K562 (cell line): ENCODE data around the gene ABHD18. TPM values are rescaled to one million over a fixed set of nuclear protein-coding genes. Genes with fewer than 3 reads are reported as not detected.
A peak's percentile ranks its signal among the peaks of the same experiment; 100 is the strongest.

Experiments used
- GTF2E2 ChIP-seq: fragments of 200-800 bp; sonication (Bioruptor generic); IDR thresholded peaks from 2 replicates; pipeline ENCODE4 v1.6.1; 2016; ENCODE audit warnings: missing genetic modification characterization, missing compliant biosample characterization
- JUN ChIP-seq, 2 experiments: sonication (generic) in 1 of 2; formaldehyde crosslinking in 1 of 2; IDR thresholded peaks; 2 replicates each; pipeline versions ENCODE4 v1.6.1 to v1.8.0; 2012 to 2022; ENCODE audit warnings: borderline replicate concordance in 2 of 2, mild to moderate bottlenecking in 2 of 2, improper control_type of control experiment in 1 of 2, low read depth in 1 of 2, low read length in 1 of 2, missing genetic modification reagents in 1 of 2
- MIER1 ChIP-seq: fragments of 450-650 bp; IDR thresholded peaks from 2 replicates; pipeline ENCODE4 v1.6.1; 2016; ENCODE audit warnings: antibody characterized with exemption, mild to moderate bottlenecking, low read depth
- POLR2H ChIP-seq: IDR thresholded peaks from 2 replicates; pipeline ENCODE4 v1.6.1; 2016; ENCODE audit warnings: missing genetic modification characterization, low read depth, mild to moderate bottlenecking, control low read depth, missing compliant biosample characterization, moderate library complexity
- polyA plus RNA-seq, 8 experiments: library from polyadenylated mRNA; depleted of rRNA in 4 of 8; stranded (reverse) in 5 of 8; unstranded in 3 of 8; fragments of >200 nt; fragmentation: Nextera tagmentation in 2 of 8; fragmentation: Illumina TruSeq in 1 of 8; extraction: Ambion mirVana in 2 of 8; extraction: Trizol in 1 of 8; gene quantifications; 2 replicates each; pipeline versions ENCODE4 v1.2.1 to v1.2.3, GENCODE V29; 2011 to 2014; ENCODE audit warnings: inconsistent platforms in 1 of 8, missing spikeins in 1 of 8
- total RNA-seq, 7 experiments: library from RNA; depleted of rRNA in 6 of 7; stranded (reverse); fragments of >200 nt in 6 of 7; fragmentation: Illumina TruSeq in 2 of 7; extraction: Trizol in 2 of 7; gene quantifications; 2 replicates each; pipeline versions ENCODE4 v1.2.1 to v1.2.3, GENCODE V29; 2011 to 2021; ENCODE audit warnings: low replicate concordance in 1 of 7
- TF ChIP-seq, protein P1 (sequence below): fragments of 200-600 bp; sonication (generic); IDR thresholded peaks from one replicate; pipeline ENCODE4 v1.6.1; 2012; ENCODE audit warnings: mild to moderate bottlenecking, low read depth, low read length, inconsistent platforms
- TF ChIP-seq, protein P2 (sequence below), 3 experiments: IDR thresholded peaks in 2 of 3; conservative IDR thresholded peaks in 1 of 3; 2 replicates each; pipeline ENCODE4 v1.5.1; 2011 to 2012; ENCODE audit warnings: low read length in 3 of 3, mild to moderate bottlenecking in 3 of 3, control low read depth in 2 of 3, improper control_type of control experiment in 1 of 3, inconsistent platforms in 1 of 3, low read depth in 1 of 3, mixed read lengths in 1 of 3, moderate library complexity in 1 of 3; ENCODE audit not compliant: insufficient read depth in 2 of 3
- TF ChIP-seq, protein P3 (sequence below): fragments of 250-450 bp; sonication (Bioruptor Pico); IDR thresholded peaks from 2 replicates; pipeline ENCODE4 v1.8.0; 2021; ENCODE audit warnings: borderline replicate concordance, mild to moderate bottlenecking, moderate library complexity; ENCODE audit not compliant: poor library complexity, severe bottlenecking
- TF ChIP-seq, protein P4 (sequence below), 2 experiments: fragments of 200-800 bp in 1 of 2; sonication (Bioruptor generic) in 1 of 2; sonication (generic) in 1 of 2; formaldehyde crosslinking in 1 of 2; IDR thresholded peaks in 1 of 2; conservative IDR thresholded peaks in 1 of 2; 2 replicates each; pipeline versions ENCODE4 v1.5.0 to v1.6.1; 2016 to 2020; ENCODE audit warnings: missing compliant biosample characterization in 1 of 2, missing genetic modification characterization in 1 of 2, missing genetic modification reagents in 1 of 2

ABHD18 gene
- total and polyA plus RNA-seq, 9 of the 15 experiments (the other 6 are each of a cell fraction or from before 2014, with no cell fraction given) = 6.1 to 25.0 (median 16.0) TPM

DNA sequence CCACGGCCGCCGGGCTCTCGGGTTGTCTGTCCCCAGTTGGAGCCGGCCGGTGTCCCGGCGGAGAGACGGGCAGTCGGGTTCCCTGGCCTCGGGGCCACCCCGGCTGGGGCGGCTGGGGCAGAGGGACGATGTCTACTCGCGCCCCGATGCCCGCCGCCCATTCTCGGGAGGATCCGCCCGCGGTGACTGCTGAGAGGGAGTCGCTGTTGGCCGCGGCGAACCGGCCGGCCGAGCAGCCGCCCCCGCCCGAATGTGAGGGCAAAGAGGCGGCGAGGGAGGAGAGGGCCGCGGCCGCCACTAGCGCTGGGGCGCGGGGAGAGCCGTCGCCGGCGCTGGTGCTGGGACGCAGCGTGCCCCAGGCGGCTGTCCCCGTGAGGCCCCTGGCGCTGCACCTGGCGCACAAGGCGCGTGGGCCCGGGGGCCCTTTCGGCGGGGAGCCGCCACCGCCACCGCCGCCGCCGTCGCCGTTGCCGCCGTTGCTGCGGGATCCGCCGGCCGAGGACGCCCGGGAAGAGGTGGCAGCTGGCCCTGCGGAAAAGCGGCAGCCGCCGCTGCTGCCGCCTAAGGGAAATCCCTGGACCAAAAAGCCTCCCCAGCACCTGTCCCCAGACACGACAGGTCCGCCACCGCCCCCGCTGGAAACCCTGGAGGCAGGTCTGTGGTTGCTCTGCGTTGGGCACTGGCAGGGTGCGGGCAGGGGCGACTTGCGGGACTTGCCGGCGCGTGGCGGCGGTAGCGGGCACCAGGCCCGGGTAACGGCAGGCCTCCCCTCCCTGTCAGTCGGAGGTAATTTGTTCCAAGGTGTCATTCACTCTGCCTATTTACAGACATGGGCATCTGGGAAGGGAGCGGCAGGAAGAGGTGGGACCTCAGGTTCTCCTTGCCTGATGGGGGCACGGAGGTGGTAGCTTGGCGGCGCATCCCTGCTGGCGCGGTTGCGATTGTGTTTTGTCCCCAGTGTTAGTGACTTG, 96.6 kb downstream of the ABHD18 start (continued):
- TF ChIP-seq, protein P1, sequence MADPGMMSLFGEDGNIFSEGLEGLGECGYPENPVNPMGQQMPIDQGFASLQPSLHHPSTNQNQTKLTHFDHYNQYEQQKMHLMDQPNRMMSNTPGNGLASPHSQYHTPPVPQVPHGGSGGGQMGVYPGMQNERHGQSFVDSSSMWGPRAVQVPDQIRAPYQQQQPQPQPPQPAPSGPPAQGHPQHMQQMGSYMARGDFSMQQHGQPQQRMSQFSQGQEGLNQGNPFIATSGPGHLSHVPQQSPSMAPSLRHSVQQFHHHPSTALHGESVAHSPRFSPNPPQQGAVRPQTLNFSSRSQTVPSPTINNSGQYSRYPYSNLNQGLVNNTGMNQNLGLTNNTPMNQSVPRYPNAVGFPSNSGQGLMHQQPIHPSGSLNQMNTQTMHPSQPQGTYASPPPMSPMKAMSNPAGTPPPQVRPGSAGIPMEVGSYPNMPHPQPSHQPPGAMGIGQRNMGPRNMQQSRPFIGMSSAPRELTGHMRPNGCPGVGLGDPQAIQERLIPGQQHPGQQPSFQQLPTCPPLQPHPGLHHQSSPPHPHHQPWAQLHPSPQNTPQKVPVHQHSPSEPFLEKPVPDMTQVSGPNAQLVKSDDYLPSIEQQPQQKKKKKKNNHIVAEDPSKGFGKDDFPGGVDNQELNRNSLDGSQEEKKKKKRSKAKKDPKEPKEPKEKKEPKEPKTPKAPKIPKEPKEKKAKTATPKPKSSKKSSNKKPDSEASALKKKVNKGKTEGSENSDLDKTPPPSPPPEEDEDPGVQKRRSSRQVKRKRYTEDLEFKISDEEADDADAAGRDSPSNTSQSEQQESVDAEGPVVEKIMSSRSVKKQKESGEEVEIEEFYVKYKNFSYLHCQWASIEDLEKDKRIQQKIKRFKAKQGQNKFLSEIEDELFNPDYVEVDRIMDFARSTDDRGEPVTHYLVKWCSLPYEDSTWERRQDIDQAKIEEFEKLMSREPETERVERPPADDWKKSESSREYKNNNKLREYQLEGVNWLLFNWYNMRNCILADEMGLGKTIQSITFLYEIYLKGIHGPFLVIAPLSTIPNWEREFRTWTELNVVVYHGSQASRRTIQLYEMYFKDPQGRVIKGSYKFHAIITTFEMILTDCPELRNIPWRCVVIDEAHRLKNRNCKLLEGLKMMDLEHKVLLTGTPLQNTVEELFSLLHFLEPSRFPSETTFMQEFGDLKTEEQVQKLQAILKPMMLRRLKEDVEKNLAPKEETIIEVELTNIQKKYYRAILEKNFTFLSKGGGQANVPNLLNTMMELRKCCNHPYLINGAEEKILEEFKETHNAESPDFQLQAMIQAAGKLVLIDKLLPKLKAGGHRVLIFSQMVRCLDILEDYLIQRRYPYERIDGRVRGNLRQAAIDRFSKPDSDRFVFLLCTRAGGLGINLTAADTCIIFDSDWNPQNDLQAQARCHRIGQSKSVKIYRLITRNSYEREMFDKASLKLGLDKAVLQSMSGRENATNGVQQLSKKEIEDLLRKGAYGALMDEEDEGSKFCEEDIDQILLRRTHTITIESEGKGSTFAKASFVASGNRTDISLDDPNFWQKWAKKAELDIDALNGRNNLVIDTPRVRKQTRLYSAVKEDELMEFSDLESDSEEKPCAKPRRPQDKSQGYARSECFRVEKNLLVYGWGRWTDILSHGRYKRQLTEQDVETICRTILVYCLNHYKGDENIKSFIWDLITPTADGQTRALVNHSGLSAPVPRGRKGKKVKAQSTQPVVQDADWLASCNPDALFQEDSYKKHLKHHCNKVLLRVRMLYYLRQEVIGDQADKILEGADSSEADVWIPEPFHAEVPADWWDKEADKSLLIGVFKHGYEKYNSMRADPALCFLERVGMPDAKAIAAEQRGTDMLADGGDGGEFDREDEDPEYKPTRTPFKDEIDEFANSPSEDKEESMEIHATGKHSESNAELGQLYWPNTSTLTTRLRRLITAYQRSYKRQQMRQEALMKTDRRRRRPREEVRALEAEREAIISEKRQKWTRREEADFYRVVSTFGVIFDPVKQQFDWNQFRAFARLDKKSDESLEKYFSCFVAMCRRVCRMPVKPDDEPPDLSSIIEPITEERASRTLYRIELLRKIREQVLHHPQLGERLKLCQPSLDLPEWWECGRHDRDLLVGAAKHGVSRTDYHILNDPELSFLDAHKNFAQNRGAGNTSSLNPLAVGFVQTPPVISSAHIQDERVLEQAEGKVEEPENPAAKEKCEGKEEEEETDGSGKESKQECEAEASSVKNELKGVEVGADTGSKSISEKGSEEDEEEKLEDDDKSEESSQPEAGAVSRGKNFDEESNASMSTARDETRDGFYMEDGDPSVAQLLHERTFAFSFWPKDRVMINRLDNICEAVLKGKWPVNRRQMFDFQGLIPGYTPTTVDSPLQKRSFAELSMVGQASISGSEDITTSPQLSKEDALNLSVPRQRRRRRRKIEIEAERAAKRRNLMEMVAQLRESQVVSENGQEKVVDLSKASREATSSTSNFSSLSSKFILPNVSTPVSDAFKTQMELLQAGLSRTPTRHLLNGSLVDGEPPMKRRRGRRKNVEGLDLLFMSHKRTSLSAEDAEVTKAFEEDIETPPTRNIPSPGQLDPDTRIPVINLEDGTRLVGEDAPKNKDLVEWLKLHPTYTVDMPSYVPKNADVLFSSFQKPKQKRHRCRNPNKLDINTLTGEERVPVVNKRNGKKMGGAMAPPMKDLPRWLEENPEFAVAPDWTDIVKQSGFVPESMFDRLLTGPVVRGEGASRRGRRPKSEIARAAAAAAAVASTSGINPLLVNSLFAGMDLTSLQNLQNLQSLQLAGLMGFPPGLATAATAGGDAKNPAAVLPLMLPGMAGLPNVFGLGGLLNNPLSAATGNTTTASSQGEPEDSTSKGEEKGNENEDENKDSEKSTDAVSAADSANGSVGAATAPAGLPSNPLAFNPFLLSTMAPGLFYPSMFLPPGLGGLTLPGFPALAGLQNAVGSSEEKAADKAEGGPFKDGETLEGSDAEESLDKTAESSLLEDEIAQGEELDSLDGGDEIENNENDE = no peak
- TF ChIP-seq, protein P2, sequence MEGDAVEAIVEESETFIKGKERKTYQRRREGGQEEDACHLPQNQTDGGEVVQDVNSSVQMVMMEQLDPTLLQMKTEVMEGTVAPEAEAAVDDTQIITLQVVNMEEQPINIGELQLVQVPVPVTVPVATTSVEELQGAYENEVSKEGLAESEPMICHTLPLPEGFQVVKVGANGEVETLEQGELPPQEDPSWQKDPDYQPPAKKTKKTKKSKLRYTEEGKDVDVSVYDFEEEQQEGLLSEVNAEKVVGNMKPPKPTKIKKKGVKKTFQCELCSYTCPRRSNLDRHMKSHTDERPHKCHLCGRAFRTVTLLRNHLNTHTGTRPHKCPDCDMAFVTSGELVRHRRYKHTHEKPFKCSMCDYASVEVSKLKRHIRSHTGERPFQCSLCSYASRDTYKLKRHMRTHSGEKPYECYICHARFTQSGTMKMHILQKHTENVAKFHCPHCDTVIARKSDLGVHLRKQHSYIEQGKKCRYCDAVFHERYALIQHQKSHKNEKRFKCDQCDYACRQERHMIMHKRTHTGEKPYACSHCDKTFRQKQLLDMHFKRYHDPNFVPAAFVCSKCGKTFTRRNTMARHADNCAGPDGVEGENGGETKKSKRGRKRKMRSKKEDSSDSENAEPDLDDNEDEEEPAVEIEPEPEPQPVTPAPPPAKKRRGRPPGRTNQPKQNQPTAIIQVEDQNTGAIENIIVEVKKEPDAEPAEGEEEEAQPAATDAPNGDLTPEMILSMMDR (IDR thresholded peaks at IDR 0.05 in 2 of 3, conservative IDR thresholded peaks at IDR 0.05 in 1 of 3; ENCODE audit: insufficient read depth in 2 of 3, low read depth in 1 of 3, low read length in 3 of 3) = 0 out of 6 replicates have a peak, but pooled peaks of 1 of the 3 experiments have one; percentile 1
- TF ChIP-seq JUN (IDR thresholded peaks at IDR 0.05; ENCODE audit: borderline replicate concordance, low read depth, low read length) = no peak
- no peak for TF ChIP-seq JUN (CRISPR knock-in tag; IDR thresholded peaks at IDR 0.05; ENCODE audit: borderline replicate concordance)
- TF ChIP-seq MIER1 = no peak
- TF ChIP-seq, protein P3, sequence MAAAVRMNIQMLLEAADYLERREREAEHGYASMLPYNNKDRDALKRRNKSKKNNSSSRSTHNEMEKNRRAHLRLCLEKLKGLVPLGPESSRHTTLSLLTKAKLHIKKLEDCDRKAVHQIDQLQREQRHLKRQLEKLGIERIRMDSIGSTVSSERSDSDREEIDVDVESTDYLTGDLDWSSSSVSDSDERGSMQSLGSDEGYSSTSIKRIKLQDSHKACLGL = no peak
- no peak for TF ChIP-seq GTF2E2 (tag)
- TF ChIP-seq, protein P4, sequence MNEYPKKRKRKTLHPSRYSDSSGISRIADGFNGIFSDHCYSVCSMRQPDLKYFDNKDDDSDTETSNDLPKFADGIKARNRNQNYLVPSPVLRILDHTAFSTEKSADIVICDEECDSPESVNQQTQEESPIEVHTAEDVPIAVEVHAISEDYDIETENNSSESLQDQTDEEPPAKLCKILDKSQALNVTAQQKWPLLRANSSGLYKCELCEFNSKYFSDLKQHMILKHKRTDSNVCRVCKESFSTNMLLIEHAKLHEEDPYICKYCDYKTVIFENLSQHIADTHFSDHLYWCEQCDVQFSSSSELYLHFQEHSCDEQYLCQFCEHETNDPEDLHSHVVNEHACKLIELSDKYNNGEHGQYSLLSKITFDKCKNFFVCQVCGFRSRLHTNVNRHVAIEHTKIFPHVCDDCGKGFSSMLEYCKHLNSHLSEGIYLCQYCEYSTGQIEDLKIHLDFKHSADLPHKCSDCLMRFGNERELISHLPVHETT (CRISPR knock-in tag; conservative IDR thresholded peaks at IDR 0.05 in 1 of 2, IDR thresholded peaks at IDR 0.05 in 1 of 2) = no peak
- TF ChIP-seq POLR2H (tag) = no peak
